Natural killer cell (primary cell): ENCODE results near the gene USH2A. TPM values are rescaled to one million over a fixed set of nuclear protein-coding genes. Genes with fewer than 3 reads are reported as not detected.

Experiments used
- ATAC-seq, 3 donors: fragments of 150-1000 bp in 2 of 3; fragments of 200-7000 bp in 1 of 3; cut with Tn5 transposase; 1 replicate in 1 of 3; 2 replicates in 2 of 3; pipeline ENCODE4 v1.10.0; 2021; ENCODE audit warnings: mild to moderate bottlenecking in 2 of 3, moderate library complexity in 2 of 3
- DNase-seq, 2 donors: peaks; one replicate each; pipeline versions ENCODE4 v3.0.0 to v3.0.0-alpha.2; 2013 to 2021; ENCODE audit warnings: mixed read lengths in 1 of 2
- H3K27ac ChIP-seq: one replicate; pipeline ENCODE4 v1.5.1; 2013; ENCODE audit warnings: mild to moderate bottlenecking, low read length
- H3K27me3 ChIP-seq: one replicate; pipeline ENCODE4 v1.6.1; 2013; ENCODE audit warnings: low read length; ENCODE audit not compliant: control insufficient read depth, insufficient read depth
- H3K36me3 ChIP-seq: one replicate; pipeline ENCODE4 v1.6.1; 2013; ENCODE audit warnings: low read length; ENCODE audit not compliant: control insufficient read depth, insufficient read depth
- H3K4me1 ChIP-seq: one replicate; pipeline ENCODE4 v1.6.1; 2013; ENCODE audit warnings: low read length; ENCODE audit not compliant: control insufficient read depth, insufficient read depth
- H3K4me3 ChIP-seq: one replicate; pipeline ENCODE4 v1.5.1; 2013; ENCODE audit warnings: low read length
- H3K9me3 ChIP-seq: one replicate; pipeline ENCODE4 v1.6.1; 2013; ENCODE audit warnings: low read length; ENCODE audit not compliant: control insufficient read depth, insufficient read depth
- H3K27ac Mint-ChIP-seq, 2 donors: one replicate each; pipeline ENCODE4 v1.8.0; 2022; ENCODE audit warnings: mild to moderate bottlenecking in 2 of 2, mixed read lengths in 2 of 2, moderate library complexity in 1 of 2
- H3K27me3 Mint-ChIP-seq, 2 donors: one replicate each; pipeline ENCODE4 v1.8.0; 2022; ENCODE audit warnings: low read depth in 2 of 2, mixed read lengths in 2 of 2
- H3K36me3 Mint-ChIP-seq: one replicate; pipeline ENCODE4 v1.8.0; 2022; ENCODE audit warnings: mixed read lengths
- H3K4me1 Mint-ChIP-seq, 2 donors: one replicate each; pipeline ENCODE4 v1.8.0; 2022; ENCODE audit warnings: mixed read lengths in 2 of 2
- H3K4me3 Mint-ChIP-seq: one replicate; pipeline ENCODE4 v1.8.0; 2022; ENCODE audit warnings: mild to moderate bottlenecking, moderate library complexity, mixed read lengths
- H3K9me3 Mint-ChIP-seq, 2 donors: one replicate each; pipeline ENCODE4 v1.8.0; 2022; ENCODE audit warnings: mixed read lengths in 2 of 2
- CTCF ChIP-seq: fragments of 200-600 bp; IDR thresholded peaks from one replicate; pipeline ENCODE4 v1.8.0; 2022; ENCODE audit warnings: antibody characterized with exemption
- WGBS: methylation state at CpG from one replicate; pipeline ENCODE4 v1.1.7; 2013; ENCODE audit warnings: missing lambda C conversion rate; ENCODE audit not compliant: insufficient coverage; 5-methylcytosine and 5-hydroxymethylcytosine counted together
- intact Hi-C: fragments of 100-400 bp; cut with micrococcal nuclease; formaldehyde crosslinking; loops from one replicate; pipeline ENCODE4 v1.14.2; 2022
- total RNA-seq, 4 donors: library from RNA; stranded (reverse); fragments of 120-200 nt in 1 of 4; gene quantifications; one replicate each; pipeline versions ENCODE4 v1.2.3 to v1.2.4, GENCODE V29; 2013 to 2022

Gene USH2A
- total RNA-seq, 3 donors from 2014 or later (not counting 1 experiment from before 2014, with no cell fraction given): not detected

DNA sequence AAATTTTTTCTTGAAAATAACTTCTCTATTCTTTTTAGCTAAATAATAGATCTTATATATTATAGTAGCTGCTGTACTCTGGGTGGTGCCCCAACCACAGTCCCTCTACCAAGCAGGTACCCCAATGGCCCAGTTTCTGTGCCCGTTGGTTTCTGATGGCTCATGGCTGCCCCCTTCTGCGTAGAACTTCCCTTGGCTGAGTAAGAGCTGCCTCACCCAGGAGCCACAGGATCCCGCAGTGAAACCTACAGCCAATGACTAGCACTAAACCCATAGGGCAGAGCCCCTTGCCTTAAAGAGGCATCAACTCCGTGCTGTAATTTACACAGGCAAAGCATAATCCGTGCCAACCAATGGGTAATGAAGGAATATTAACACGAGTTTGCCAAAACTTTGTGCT lies 247.5 kb downstream of the USH2A start:
- no peak overlapping the region for H3K27ac Mint-ChIP-seq
- WGBS: 43% methylated on average over 6 of the region's 6 CpGs
- no peaks in the 10 kb centered on the region for H3K36me3 Mint-ChIP-seq
- Histone ChIP-seq H3K4me1 (no peaks in the 10 kb centered on the region), H3K4me3 (no peak overlapping the region), H3K27ac (no peak overlapping the region), H3K9me3 (no peaks in the 10 kb centered on the region), H3K27me3 (no peaks in the 10 kb centered on the region), H3K36me3 (no peaks in the 10 kb centered on the region)
- peaks cover 2 to 10% of the 10 kb centered on the region in 2 donors for H3K9me3 Mint-ChIP-seq
- intact Hi-C loops: no loop called here
- H3K27me3 Mint-ChIP-seq: no peaks in the 10 kb centered on the region
- no peak for TF ChIP-seq CTCF
- no peak for ATAC-seq
- H3K4me3 Mint-ChIP-seq: no peak overlapping the region
- H3K4me1 Mint-ChIP-seq: no peaks in the 10 kb centered on the region
- DNase-seq: no peak

GRCh38 chr1:216173376-216173995 lies 249.8 kb downstream of the USH2A start:
- H3K27me3 Mint-ChIP-seq: no peaks in the 10 kb centered on the region
- H3K27ac Mint-ChIP-seq: no peak overlapping the region
- intact Hi-C loops: no loop called here
- H3K27ac ChIP-seq: no peak overlapping the region
- H3K9me3 ChIP-seq: no peaks in the 10 kb centered on the region
- H3K4me3 Mint-ChIP-seq: no peak overlapping the region
- H3K4me1 Mint-ChIP-seq: no peaks in the 10 kb centered on the region
- no peaks in the 10 kb centered on the region for H3K36me3 ChIP-seq
- WGBS: 81% methylated on average over 4 of the region's 4 CpGs
- no peak overlapping the region for H3K4me3 ChIP-seq
- ATAC-seq (no peak), DNase-seq (no peak)
- no peaks in the 10 kb centered on the region for H3K36me3 Mint-ChIP-seq
- H3K9me3 Mint-ChIP-seq: peaks cover 3 to 10% of the 10 kb centered on the region in 2 donors
- no peaks in the 10 kb centered on the region for H3K27me3 ChIP-seq
- H3K4me1 ChIP-seq: no peaks in the 10 kb centered on the region
- TF ChIP-seq CTCF: no peak

- Mint-ChIP-seq H3K9me3 (peaks cover 8 to 10% of the 10 kb centered on the region in 2 donors), H3K36me3 (no peaks in the 10 kb centered on the region), H3K27ac (no peak overlapping the region), H3K4me3 (no peak overlapping the region), H3K4me1 (no peaks in the 10 kb centered on the region), H3K27me3 (no peaks in the 10 kb centered on the region)
- DNase-seq (no peak), ATAC-seq (no peak)
- intact Hi-C loops: no loop called here
- Histone ChIP-seq H3K36me3 (no peaks in the 10 kb centered on the region), H3K9me3 (no peaks in the 10 kb centered on the region), H3K4me3 (no peak overlapping the region), H3K27me3 (no peaks in the 10 kb centered on the region), H3K4me1 (no peaks in the 10 kb centered on the region), H3K27ac (no peak overlapping the region)
- no peak for TF ChIP-seq CTCF
- WGBS: no CpG with 5 or more reads among the region's 1 CpG
Observed at GRCh38 chr1:216169351-216169750, 253.9 kb downstream of the USH2A start.

DNA sequence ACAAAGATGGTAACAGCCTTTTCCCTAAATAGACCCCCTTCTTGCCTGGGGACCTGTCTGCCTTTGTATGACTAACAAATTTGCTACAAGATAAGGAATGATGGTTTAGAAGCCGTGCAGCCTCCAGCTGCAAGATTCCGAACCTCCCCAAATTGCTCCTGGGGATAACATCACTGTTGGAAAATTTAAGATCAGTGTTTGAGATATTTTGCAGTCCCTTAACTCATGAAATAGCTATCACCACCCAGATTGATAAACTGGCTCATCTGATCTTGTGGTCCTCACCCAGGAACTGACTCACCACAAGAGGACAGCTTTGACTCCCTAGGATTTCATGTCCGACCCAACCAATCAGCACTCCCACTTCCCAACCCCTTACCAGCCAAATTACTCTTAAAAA lies 254.7 kb downstream of the USH2A start:
- Mint-ChIP-seq H3K27me3 (no peaks in the 10 kb centered on the region), H3K27ac (no peak overlapping the region), H3K4me3 (no peak overlapping the region), H3K9me3 (peaks cover 10 to 12% of the 10 kb centered on the region in 2 donors), H3K36me3 (no peaks in the 10 kb centered on the region), H3K4me1 (no peaks in the 10 kb centered on the region)
- Histone ChIP-seq H3K27ac (no peak overlapping the region), H3K36me3 (no peaks in the 10 kb centered on the region), H3K4me1 (no peaks in the 10 kb centered on the region), H3K9me3 (no peaks in the 10 kb centered on the region), H3K27me3 (no peaks in the 10 kb centered on the region), H3K4me3 (no peak overlapping the region)
- no peak for DNase-seq
- intact Hi-C loops: no loop called here
- TF ChIP-seq CTCF: no peak
- 80% methylated on average over 3 of the region's 3 CpGs for WGBS
- no peak for ATAC-seq
